NCI-H2081 (cell line): ENCODE measurements around the gene NGFR.
"Not testable (repeated sequence)": the region's sequence is repeated elsewhere in the genome, so short reads cannot be mapped to it uniquely, and the experiment has no call there.

Experiments
- DNase-seq, 2 experiments: peaks; one replicate each; lab custom pipeline; 2025; lab: John Stamatoyannopoulos, UW

NGFR gene

GRCh38 chr17:49496183-49496866 is 1.2 kb downstream of the NGFR start:
- peak; percentile 40 to 61 for DNase-seq

DNA sequence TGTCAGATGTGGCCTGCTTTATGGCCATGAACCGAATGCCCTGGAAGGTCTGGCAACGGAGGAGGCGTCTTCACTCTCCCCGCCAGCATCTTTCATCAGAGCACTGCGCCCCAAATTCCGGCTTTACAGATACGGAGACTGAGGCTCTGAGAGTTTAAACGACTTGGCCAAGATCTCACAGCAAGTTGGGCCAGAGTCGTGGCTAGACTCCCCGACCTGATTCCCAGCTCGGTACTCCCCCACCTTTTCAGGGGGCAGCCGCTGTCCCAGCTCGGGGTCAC is 1.7 kb downstream of the NGFR start:
- DNase-seq = no peak

DNA sequence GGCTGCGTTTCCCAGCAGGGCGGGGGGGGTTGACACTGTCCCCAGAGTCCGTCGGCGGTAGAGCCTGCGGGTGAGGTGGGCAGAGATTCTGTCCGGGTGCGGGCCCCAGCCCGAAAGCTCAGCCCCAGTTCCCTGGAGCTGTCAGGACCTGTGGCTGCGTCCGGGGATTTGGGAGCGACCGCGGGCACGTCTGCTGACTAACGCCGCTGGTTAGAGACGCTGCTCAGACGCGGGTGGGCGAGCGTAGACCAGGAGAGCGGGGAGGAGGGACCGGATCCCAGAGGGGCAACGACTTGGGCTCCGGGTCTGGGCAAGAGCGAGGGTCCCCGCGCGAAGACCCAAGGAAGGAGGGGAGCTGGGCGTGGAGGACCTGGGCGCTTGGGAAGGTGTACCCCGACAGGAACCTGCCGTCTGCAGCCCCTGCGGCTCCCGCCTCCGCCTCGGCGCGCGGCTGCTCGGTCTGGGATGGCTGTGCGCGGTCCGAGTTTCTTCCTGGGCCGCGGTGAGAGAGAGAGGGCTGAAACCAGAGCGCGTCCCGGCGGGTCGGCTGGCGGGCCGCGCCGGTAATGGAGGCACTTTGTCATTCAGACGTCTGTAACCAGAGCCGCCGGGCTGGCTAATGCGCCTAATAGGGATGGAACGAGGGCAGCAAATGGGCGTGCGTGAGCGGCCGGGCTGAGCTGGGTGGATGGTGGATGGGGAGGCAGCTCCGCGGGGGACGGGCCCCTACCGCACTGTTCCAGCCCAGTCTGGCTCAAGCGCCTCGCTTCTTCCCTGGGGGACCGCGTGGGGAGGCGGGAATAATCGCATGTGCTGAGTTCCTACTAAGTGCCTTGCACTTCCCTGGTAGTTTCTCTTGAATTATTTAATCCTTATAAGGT is 2.3 kb downstream of the NGFR start:
- DNase-seq = peak in 1 of 2 experiments; percentile 41

GRCh38 chr17:49498029-49498615 is 3.0 kb downstream of the NGFR start:
- DNase-seq = no peak

- no peak for DNase-seq
These were observed 6.4 kb downstream of the NGFR start for GRCh38 chr17:49501496-49501895.

GRCh38 chr17:49502254-49502653 is 7.2 kb downstream of the NGFR start:
- no peak for DNase-seq

GRCh38 chr17:49502680-49503079 is 7.6 kb downstream of the NGFR start:
- not testable (repeated sequence) for DNase-seq

- no peak for DNase-seq
These were observed 9.3 kb downstream of the NGFR start for GRCh38 chr17:49504369-49504768.

DNA sequence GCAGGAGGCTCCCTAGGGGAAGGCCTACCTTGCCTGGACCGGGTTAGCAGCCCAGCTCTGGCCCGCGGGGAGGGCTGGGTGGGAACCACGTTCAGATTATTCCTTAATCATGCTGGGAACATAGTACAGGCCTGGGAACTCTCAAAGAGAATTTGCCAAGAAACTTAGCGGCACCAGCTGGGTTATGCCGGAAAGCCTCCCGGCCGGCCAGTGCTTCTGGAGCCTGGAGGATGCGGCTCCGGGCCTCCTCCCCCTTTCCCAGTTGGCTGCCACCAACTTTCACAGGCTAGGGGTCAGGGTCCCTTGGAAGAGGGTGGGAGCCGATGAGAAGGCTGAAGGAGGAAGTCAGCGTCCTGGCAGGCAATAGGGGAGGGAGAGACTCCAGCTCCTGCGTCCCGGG is 10.8 kb downstream of the NGFR start:
- DNase-seq = no peak

GRCh38 chr17:49506282-49506681 is 11.2 kb downstream of the NGFR start:
- no peak for DNase-seq

- peak in 1 of 2 experiments; percentile 50 for DNase-seq
These were observed 13.2 kb downstream of the NGFR start for GRCh38 chr17:49508061-49508865.

DNA sequence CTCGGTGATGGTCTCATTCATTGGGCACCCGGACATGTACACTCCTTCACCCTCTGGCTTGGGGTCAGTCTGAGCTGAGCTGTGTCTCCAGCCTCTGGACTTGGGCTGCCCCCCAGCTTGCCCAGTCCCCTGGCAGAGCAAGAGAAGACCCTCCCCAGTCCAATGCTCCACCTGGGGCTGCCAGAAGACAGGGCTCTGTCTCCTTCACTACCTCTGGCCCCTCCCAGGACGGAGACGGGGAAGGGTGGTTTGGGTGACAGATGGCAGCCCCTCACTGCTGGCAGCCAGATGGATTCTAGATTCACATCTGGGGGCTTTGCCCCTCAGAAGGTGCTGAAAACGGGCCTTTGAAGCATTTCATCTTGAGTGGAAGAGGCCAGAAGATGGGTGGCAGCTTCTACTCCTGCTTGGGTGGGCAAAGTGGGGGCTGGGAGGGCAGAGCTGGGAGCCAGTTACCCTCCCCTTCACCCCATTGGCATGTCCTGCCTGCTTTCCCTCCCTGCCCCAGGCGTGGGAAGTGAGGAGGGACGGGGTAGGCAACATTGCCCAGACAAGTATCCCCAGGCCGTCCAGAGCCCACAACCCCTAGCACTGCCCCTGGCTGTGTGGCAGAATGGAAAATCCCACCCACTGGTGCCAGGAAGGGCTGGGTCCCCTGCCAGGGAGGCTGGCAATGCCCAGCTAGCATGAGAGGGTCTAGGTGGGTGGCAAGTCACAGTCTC is 13.9 kb downstream of the NGFR start:
- no peak for DNase-seq

DNA sequence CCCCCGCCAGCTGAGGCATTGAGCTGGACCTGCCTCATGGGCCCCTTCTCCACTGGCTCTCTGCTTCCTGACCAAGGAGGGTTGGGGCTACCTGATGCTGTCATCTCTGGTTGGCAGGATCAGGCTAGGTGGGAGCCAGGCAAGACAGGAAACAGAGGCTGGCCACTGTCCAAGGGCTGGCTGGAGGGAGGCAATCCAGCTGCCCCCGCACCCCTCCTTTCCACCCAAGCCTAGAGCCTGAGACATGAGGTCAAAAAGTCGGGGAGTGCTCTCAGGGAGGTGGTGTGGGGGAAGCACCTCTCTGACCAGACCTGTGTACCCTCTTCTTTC is 14.5 kb downstream of the NGFR start:
- DNase-seq = peak in 1 of 2 experiments; percentile 11

GRCh38 chr17:49510059-49510719 is 15.1 kb downstream of the NGFR start:
- no peak for DNase-seq

- DNase-seq = no peak
These were observed 15.6 kb downstream of the NGFR start for GRCh38 chr17:49510720-49511110.

- DNase-seq = no peak
These were observed 16.7 kb downstream of the NGFR start for GRCh38 chr17:49511810-49512209.

DNA sequence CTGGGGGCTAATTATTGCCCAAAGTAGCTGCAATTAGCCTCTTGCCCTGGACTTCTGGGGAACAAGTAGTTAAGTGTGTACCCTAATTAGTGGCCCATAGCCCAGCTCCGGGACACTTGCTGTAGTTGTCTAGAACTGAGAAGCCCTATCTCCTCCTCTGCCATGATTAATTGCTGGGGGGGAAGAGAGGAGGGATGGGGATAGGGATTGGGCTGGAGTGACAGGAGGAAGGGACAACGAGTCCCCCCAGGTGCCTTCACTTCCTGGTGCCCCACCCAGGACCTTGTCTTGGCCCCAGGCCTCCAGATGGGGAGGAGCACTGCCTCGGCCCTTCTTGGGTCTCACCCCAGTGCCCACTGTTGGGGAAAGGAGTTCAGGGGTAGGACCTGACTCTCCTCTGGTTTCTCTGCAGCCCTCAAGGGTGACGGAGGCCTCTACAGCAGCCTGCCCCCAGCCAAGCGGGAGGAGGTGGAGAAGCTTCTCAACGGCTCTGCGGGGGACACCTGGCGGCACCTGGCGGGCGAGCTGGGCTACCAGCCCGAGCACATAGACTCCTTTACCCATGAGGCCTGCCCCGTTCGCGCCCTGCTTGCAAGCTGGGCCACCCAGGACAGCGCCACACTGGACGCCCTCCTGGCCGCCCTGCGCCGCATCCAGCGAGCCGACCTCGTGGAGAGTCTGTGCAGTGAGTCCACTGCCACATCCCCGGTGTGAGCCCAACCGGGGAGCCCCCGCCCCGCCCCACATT is 17.4 kb downstream of the NGFR start:
- no peak for DNase-seq

DNA sequence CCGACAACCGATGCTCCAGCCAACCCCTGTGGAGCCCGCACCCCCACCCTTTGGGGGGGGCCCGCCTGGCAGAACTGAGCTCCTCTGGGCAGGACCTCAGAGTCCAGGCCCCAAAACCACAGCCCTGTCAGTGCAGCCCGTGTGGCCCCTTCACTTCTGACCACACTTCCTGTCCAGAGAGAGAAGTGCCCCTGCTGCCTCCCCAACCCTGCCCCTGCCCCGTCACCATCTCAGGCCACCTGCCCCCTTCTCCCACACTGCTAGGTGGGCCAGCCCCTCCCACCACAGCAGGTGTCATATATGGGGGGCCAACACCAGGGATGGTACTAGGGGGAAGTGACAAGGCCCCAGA is 17.9 kb downstream of the NGFR start:
- no peak for DNase-seq

DNA sequence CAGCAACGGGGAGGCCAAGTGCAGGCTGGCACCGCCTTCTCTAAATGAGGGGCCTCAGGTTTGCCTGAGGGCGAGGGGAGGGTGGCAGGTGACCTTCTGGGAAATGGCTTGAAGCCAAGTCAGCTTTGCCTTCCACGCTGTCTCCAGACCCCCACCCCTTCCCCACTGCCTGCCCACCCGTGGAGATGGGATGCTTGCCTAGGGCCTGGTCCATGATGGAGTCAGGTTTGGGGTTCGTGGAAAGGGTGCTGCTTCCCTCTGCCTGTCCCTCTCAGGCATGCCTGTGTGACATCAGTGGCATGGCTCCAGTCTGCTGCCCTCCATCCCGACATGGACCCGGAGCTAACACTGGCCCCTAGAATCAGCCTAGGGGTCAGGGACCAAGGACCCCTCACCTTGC is 18.5 kb downstream of the NGFR start:
- no peak for DNase-seq

DNA sequence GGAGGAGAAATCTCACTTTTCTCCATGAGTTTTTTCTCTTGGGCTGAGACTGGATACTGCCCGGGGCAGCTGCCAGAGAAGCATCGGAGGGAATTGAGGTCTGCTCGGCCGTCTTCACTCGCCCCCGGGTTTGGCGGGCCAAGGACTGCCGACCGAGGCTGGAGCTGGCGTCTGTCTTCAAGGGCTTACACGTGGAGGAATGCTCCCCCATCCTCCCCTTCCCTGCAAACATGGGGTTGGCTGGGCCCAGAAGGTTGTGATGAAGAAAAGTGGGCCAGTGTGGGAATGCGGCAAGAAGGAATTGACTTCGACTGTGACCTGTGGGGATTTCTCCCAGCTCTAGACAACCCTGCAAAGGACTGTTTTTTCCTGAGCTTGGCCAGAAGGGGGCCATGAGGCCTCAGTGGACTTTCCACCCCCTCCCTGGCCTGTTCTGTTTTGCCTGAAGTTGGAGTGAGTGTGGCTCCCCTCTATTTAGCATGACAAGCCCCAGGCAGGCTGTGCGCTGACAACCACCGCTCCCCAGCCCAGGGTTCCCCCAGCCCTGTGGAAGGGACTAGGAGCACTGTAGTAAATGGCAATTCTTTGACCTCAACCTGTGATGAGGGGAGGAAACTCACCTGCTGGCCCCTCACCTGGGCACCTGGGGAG is 19.1 kb downstream of the NGFR start:
- no peak for DNase-seq
